Cardiac muscle cell (in vitro differentiated cells and primary cell): ENCODE data around the gene DHX9. TPM values are rescaled to one million over a fixed set of nuclear protein-coding genes. Genes with fewer than 3 reads are reported as not detected.
A peak's percentile ranks its signal among the peaks of the same experiment; 100 is the strongest.

Source experiments
- DNase-seq, 2 donors: peaks; one replicate each; pipeline versions ENCODE4 v3.0.0 to v3.0.0-alpha.2; 2010 to 2017; ENCODE audit warnings: low read depth in 1 of 2, low spot score in 1 of 2
- H3K27ac ChIP-seq: fragments of 200-600 bp; sonication (generic); 2 replicates; pipeline ENCODE4 v1.5.1; 2016
- H3K27me3 ChIP-seq: fragments of 200-600 bp; sonication (generic); 2 replicates; pipeline ENCODE4 v1.6.0; 2016; ENCODE audit warnings: control low read depth
- H3K36me3 ChIP-seq: fragments of 200-600 bp; sonication (generic); 2 replicates; pipeline ENCODE4 v1.5.1; 2016; ENCODE audit warnings: control low read depth
- H3K4me1 ChIP-seq: fragments of 200-600 bp; sonication (generic); 2 replicates; pipeline ENCODE4 v1.8.1; 2017; ENCODE audit warnings: low read depth, mild to moderate bottlenecking, mixed run types
- H3K4me3 ChIP-seq: fragments of 200-600 bp; sonication (generic); 2 replicates; pipeline ENCODE4 v1.5.1; 2016; ENCODE audit warnings: mild to moderate bottlenecking
- H3K9me3 ChIP-seq: fragments of 200-600 bp; sonication (generic); 2 replicates; pipeline ENCODE4 v1.5.1; 2017; ENCODE audit warnings: low read depth, mild to moderate bottlenecking, control low read depth
- CTCF ChIP-seq: IDR thresholded peaks from 2 replicates; pipeline ENCODE4 v1.5.1; 2012; ENCODE audit warnings: low read depth, mild to moderate bottlenecking, low read length
- polyA plus RNA-seq: library from polyadenylated mRNA; unstranded; fragments of >200 nt; fragmentation: Nextera tagmentation; extraction: Ambion mirVana; gene quantifications from 2 replicates; pipeline ENCODE4 v1.2.1, GENCODE V29; 2016
- total RNA-seq: library from RNA; depleted of rRNA; stranded (reverse); fragments of >200 nt; gene quantifications from 2 replicates; pipeline ENCODE4 v1.2.3, GENCODE V29; 2016

DHX9 gene
- total and polyA plus RNA-seq, 2 experiments from 2014 or later: 123 to 168 TPM

- H3K4me1 ChIP-seq: no peaks in the 10 kb centered on the region
- H3K27ac ChIP-seq: no peak overlapping the region
- no peak for DNase-seq
- H3K4me3 ChIP-seq: no peak overlapping the region
- TF ChIP-seq CTCF: no peak
- no peaks in the 10 kb centered on the region for H3K9me3 ChIP-seq
- no peaks in the 10 kb centered on the region for H3K27me3 ChIP-seq
- no peaks in the 10 kb centered on the region for H3K36me3 ChIP-seq
These were observed 36.9 kb upstream of the DHX9 start for GRCh38 chr1:182802006-182802803.

- no peak for DNase-seq
- Histone ChIP-seq H3K4me3 (no peak overlapping the region), H3K36me3 (no peaks in the 10 kb centered on the region), H3K9me3 (no peaks in the 10 kb centered on the region), H3K27ac (no peak overlapping the region), H3K27me3 (no peaks in the 10 kb centered on the region), H3K4me1 (no peaks in the 10 kb centered on the region)
- no peak for TF ChIP-seq CTCF
These were observed 35.3 kb upstream of the DHX9 start for GRCh38 chr1:182803846-182804245.

- TF ChIP-seq CTCF: no peak
- H3K4me3 ChIP-seq: no peak overlapping the region
- no peaks in the 10 kb centered on the region for H3K9me3 ChIP-seq
- H3K27me3 ChIP-seq: no peaks in the 10 kb centered on the region
- DNase-seq: peak in 1 of 2 donors; percentile 18
- no peaks in the 10 kb centered on the region for H3K36me3 ChIP-seq
- no peaks in the 10 kb centered on the region for H3K4me1 ChIP-seq
- no peak overlapping the region for H3K27ac ChIP-seq
These were observed 33.0 kb upstream of the DHX9 start for GRCh38 chr1:182806015-182806678.

- H3K36me3 ChIP-seq: no peaks in the 10 kb centered on the region
- H3K4me3 ChIP-seq: no peak overlapping the region
- no peaks in the 10 kb centered on the region for H3K27me3 ChIP-seq
- no peaks in the 10 kb centered on the region for H3K4me1 ChIP-seq
- no peaks in the 10 kb centered on the region for H3K9me3 ChIP-seq
- DNase-seq: no peak
- no peak for TF ChIP-seq CTCF
- no peak overlapping the region for H3K27ac ChIP-seq
These were observed 31.2 kb upstream of the DHX9 start for GRCh38 chr1:182807907-182808306.

- Histone ChIP-seq H3K4me1 (no peaks in the 10 kb centered on the region), H3K9me3 (no peaks in the 10 kb centered on the region), H3K36me3 (no peaks in the 10 kb centered on the region), H3K27me3 (no peaks in the 10 kb centered on the region), H3K27ac (no peak overlapping the region), H3K4me3 (no peak overlapping the region)
- no peak for TF ChIP-seq CTCF
- no peak for DNase-seq
These were observed 29.7 kb upstream of the DHX9 start for GRCh38 chr1:182809414-182809957.
